Esophagus (tissue), 2 donors: Measurements from ENCODE around the gene GBGT1. TPM values are rescaled to one million over a fixed set of nuclear protein-coding genes. Genes with fewer than 3 reads are reported as not detected.
A peak's percentile ranks its signal among the peaks of the same experiment; 100 is the strongest.

Experiments used
- H3K27ac ChIP-seq, 2 donors: one replicate each; pipeline ENCODE4 v1.5.1; 2013; ENCODE audit warnings: low read depth in 2 of 2, mild to moderate bottlenecking in 2 of 2, inconsistent platforms in 1 of 2, low read length in 1 of 2, moderate library complexity in 1 of 2
- H3K27me3 ChIP-seq, 2 donors: one replicate each; pipeline ENCODE4 v1.6.1; 2013; ENCODE audit warnings: low read length in 2 of 2, control low read depth in 1 of 2, mild to moderate bottlenecking in 1 of 2; ENCODE audit not compliant: insufficient read depth in 2 of 2, control insufficient read depth in 1 of 2
- H3K36me3 ChIP-seq, 2 donors: one replicate each; pipeline ENCODE4 v1.6.1; 2013; ENCODE audit warnings: low read length in 1 of 2; ENCODE audit not compliant: control insufficient read depth in 2 of 2, insufficient read depth in 2 of 2
- H3K4me1 ChIP-seq, 2 donors: one replicate each; pipeline ENCODE4 v1.6.1; 2013; ENCODE audit warnings: low read length in 1 of 2; ENCODE audit not compliant: control insufficient read depth in 2 of 2, insufficient read depth in 2 of 2
- H3K4me3 ChIP-seq, 2 donors: one replicate each; pipeline ENCODE4 v1.5.1; 2013; ENCODE audit warnings: low read length in 2 of 2, mild to moderate bottlenecking in 2 of 2, low read depth in 1 of 2, moderate library complexity in 1 of 2
- H3K9me3 ChIP-seq, 2 donors: one replicate each; pipeline ENCODE4 v1.6.1; 2013; ENCODE audit warnings: mild to moderate bottlenecking in 2 of 2, low read depth in 1 of 2, low read length in 1 of 2, moderate library complexity in 1 of 2; ENCODE audit not compliant: control insufficient read depth in 2 of 2, insufficient read depth in 1 of 2
- WGBS, 2 donors: extraction: QIAGEN DNeasy Blood & Tissue Kit; methylation state at CpG; one replicate each; pipeline ENCODE4 v1.1.7; 2013; 5-methylcytosine and 5-hydroxymethylcytosine counted together
- polyA plus RNA-seq, 2 donors: library from polyadenylated mRNA; stranded (reverse); fragments of 200-250 nt; gene quantifications; one replicate each; pipeline ENCODE4 v1.2.3, GENCODE V29; 2013
- donor health status: healthy with polysubstance abuse.
- donor health status: Bipolar disorder and iron deficiency.

The GBGT1 gene
- polyA plus RNA-seq, 2 donors: 2.1 to 3.7 TPM

GRCh38 chr9:133167769-133168168, 4.1 kb upstream of the GBGT1 start:
- Histone ChIP-seq H3K27me3 (no peaks in the 10 kb centered on the region), H3K36me3 (no peaks in the 10 kb centered on the region), H3K4me1 (peaks cover 0 to 8% of the 10 kb centered on the region in 2 donors), H3K4me3 (no peak overlapping the region), H3K27ac (no peak overlapping the region), H3K9me3 (no peaks in the 10 kb centered on the region)
- WGBS, 2 donors: 87 to 91% methylated on average over 3 of the region's 3 CpGs

GRCh38 chr9:133167096-133167730, 3.5 kb upstream of the GBGT1 start:
- WGBS, 2 donors: 81 to 86% methylated on average over 3 of the region's 3 CpGs
- H3K9me3 ChIP-seq: no peaks in the 10 kb centered on the region
- H3K36me3 ChIP-seq: no peaks in the 10 kb centered on the region
- H3K4me1 ChIP-seq: peaks cover 0 to 9% of the 10 kb centered on the region in 2 donors
- no peaks in the 10 kb centered on the region for H3K27me3 ChIP-seq
- H3K4me3 ChIP-seq: no peak overlapping the region
- no peak overlapping the region for H3K27ac ChIP-seq

GRCh38 chr9:133166392-133166791, 2.7 kb upstream of the GBGT1 start:
- Histone ChIP-seq H3K36me3 (no peaks in the 10 kb centered on the region), H3K4me3 (no peak overlapping the region), H3K27ac (no peak overlapping the region), H3K27me3 (no peaks in the 10 kb centered on the region), H3K4me1 (peaks cover 0 to 9% of the 10 kb centered on the region in 2 donors), H3K9me3 (no peaks in the 10 kb centered on the region)
- 76 to 80% methylated on average over 17 of the region's 17 CpGs for WGBS, 2 donors

- Histone ChIP-seq H3K9me3 (no peaks in the 10 kb centered on the region), H3K36me3 (no peaks in the 10 kb centered on the region), H3K27me3 (no peaks in the 10 kb centered on the region), H3K27ac (no peak overlapping the region), H3K4me1 (peaks cover 0 to 9% of the 10 kb centered on the region in 2 donors), H3K4me3 (no peak overlapping the region)
- WGBS, 2 donors: 86 to 91% methylated on average over 2 of the region's 2 CpGs
Observed at GRCh38 chr9:133165452-133165730, 1.7 kb upstream of the GBGT1 start.

GRCh38 chr9:133164191-133164590, 477 bp upstream of the GBGT1 start:
- 65 to 76% methylated on average over 13 of the region's 13 CpGs for WGBS, 2 donors
- no peaks in the 10 kb centered on the region for H3K9me3 ChIP-seq
- H3K27ac ChIP-seq: no peak overlapping the region
- H3K27me3 ChIP-seq: no peaks in the 10 kb centered on the region
- peak overlapping the region; percentile 68 to 73 for H3K4me3 ChIP-seq
- H3K36me3 ChIP-seq: no peaks in the 10 kb centered on the region
- H3K4me1 ChIP-seq: peaks cover 0 to 9% of the 10 kb centered on the region in 2 donors

GRCh38 chr9:133162861-133163503, 732 bp downstream of the GBGT1 start:
- Histone ChIP-seq H3K4me3 (peak overlapping the region; percentile 68 to 73), H3K36me3 (no peaks in the 10 kb centered on the region), H3K27ac (peak overlapping the region; percentile 27 to 32), H3K27me3 (no peaks in the 10 kb centered on the region), H3K9me3 (no peaks in the 10 kb centered on the region), H3K4me1 (peaks cover 0 to 9% of the 10 kb centered on the region in 2 donors)
- WGBS, 2 donors: 33% methylated on average over 52 to 54 of the region's 54 CpGs

GRCh38 chr9:133161547-133161950, 2.2 kb downstream of the GBGT1 start:
- 64 to 79% methylated on average over 4 of the region's 4 CpGs for WGBS, 2 donors

GRCh38 chr9:133160742-133161546, 2.8 kb downstream of the GBGT1 start:
- peaks cover 0 to 9% of the 10 kb centered on the region in 2 donors for H3K4me1 ChIP-seq
- H3K27ac ChIP-seq: no peak overlapping the region
- H3K27me3 ChIP-seq: no peaks in the 10 kb centered on the region
- no peaks in the 10 kb centered on the region for H3K9me3 ChIP-seq
- no peaks in the 10 kb centered on the region for H3K36me3 ChIP-seq
- 58 to 64% methylated on average over 9 of the region's 9 CpGs for WGBS, 2 donors
- H3K4me3 ChIP-seq: no peak overlapping the region

More at GRCh38 chr9:133161547-133161950, 2.2 kb downstream of the GBGT1 start:
- Histone ChIP-seq H3K9me3 (no peaks in the 10 kb centered on the region), H3K4me3 (no peak overlapping the region), H3K27me3 (no peaks in the 10 kb centered on the region), H3K36me3 (no peaks in the 10 kb centered on the region), H3K27ac (no peak overlapping the region), H3K4me1 (peaks cover 0 to 9% of the 10 kb centered on the region in 2 donors)

GRCh38 chr9:133158695-133159094, 5.0 kb downstream of the GBGT1 start:
- Histone ChIP-seq H3K4me1 (peaks cover 0 to 9% of the 10 kb centered on the region in 2 donors), H3K36me3 (no peaks in the 10 kb centered on the region), H3K9me3 (no peaks in the 10 kb centered on the region), H3K27me3 (no peaks in the 10 kb centered on the region), H3K27ac (no peak overlapping the region), H3K4me3 (no peak overlapping the region)
- WGBS, 2 donors: 92 to 96% methylated on average over 3 of the region's 3 CpGs
